Panc1 (cell line): ENCODE data around the gene HLCS. TPM values are rescaled to one million over a fixed set of nuclear protein-coding genes. Genes with fewer than 3 reads are reported as not detected.

Experiments
- ATAC-seq: fragments of 200-7000 bp; cut with Tn5 transposase; 2 replicates; pipeline ENCODE4 v1.9.1; 2020; ENCODE audit warnings: mild to moderate bottlenecking, moderate library complexity
- BruUV-seq: library from RNA; stranded (reverse); fragments of 400-500 nt; replicated peaks from 2 replicates; lab custom pipeline; 2021; lab: Mats Ljungman, UMichigan
- CTCF ChIA-PET: fragments of 300-600 bp; sonication (Branson Sonifier 250); formaldehyde crosslinking; loops from one replicate; lab custom pipeline; 2022; ENCODE audit warnings: antibody characterized with exemption; lab: Charles Lee
- POLR2A ChIA-PET: fragments of 300-600 bp; sonication (Branson Sonifier 250); formaldehyde crosslinking; loops from one replicate; lab custom pipeline; 2022; ENCODE audit warnings: antibody characterized with exemption; lab: Charles Lee
- DNase-seq: peaks from one replicate; pipeline ENCODE4 v3.0.0-alpha.2; 2010; ENCODE audit warnings: low read depth, low spot score
- H3K27ac ChIP-seq: 2 replicates; pipeline ENCODE4 v1.5.1; 2011; ENCODE audit warnings: mild to moderate bottlenecking, low read length, inconsistent platforms
- H3K27me3 ChIP-seq: fragments of 200-500 bp; sonication (Bioruptor generic); 2 replicates; pipeline ENCODE4 v1.6.0; 2014; ENCODE audit warnings: low read length, inconsistent platforms; ENCODE audit not compliant: control insufficient read depth, insufficient read depth
- H3K36me3 ChIP-seq: fragments of 200-500 bp; sonication (Bioruptor generic); 2 replicates; pipeline ENCODE4 v1.5.1; 2014; ENCODE audit warnings: inconsistent platforms, mild to moderate bottlenecking, low read length, moderate library complexity; ENCODE audit not compliant: control insufficient read depth, insufficient read depth
- H3K4me1 ChIP-seq: 2 replicates; pipeline ENCODE4 v1.5.1; 2011; ENCODE audit warnings: inconsistent platforms, mild to moderate bottlenecking, low read length, moderate library complexity; ENCODE audit not compliant: control insufficient read depth, insufficient read depth
- H3K4me3 ChIP-seq, 2 experiments: 2 replicates each; pipeline ENCODE4 v1.5.1; 2011 to 2012; ENCODE audit warnings: low read depth in 2 of 2, low read length in 2 of 2, mild to moderate bottlenecking in 2 of 2, inconsistent platforms in 1 of 2, moderate library complexity in 1 of 2
- H3K9me3 ChIP-seq: fragments of 200-500 bp; sonication (Bioruptor generic); 2 replicates; pipeline ENCODE4 v1.5.1; 2014; ENCODE audit warnings: low read depth, mild to moderate bottlenecking, inconsistent platforms, low read length, moderate library complexity; ENCODE audit not compliant: control insufficient read depth, insufficient read depth
- POLR2AphosphoS5 ChIP-seq: IDR thresholded peaks from 2 replicates; pipeline ENCODE4 v1.6.1; 2012; ENCODE audit warnings: mild to moderate bottlenecking, low read depth, low read length, moderate library complexity
- SIN3A ChIP-seq: IDR thresholded peaks from 2 replicates; pipeline ENCODE4 v1.6.1; 2012; ENCODE audit warnings: low read depth, mild to moderate bottlenecking, low read length, moderate library complexity, borderline replicate concordance; ENCODE audit not compliant: insufficient read depth
- TCF7L2 ChIP-seq: IDR thresholded peaks from 2 replicates; pipeline ENCODE4 v1.6.1; 2011; ENCODE audit warnings: mild to moderate bottlenecking, low read depth, low read length, inconsistent platforms
- in situ Hi-C: cut with HindIII; loops from 2 replicates; pipeline ENCODE4 v1.10.0; 2016; ENCODE audit warnings: low sequenced_read_pairs, low pct_unique_long_range_greater_than_20kb
- intact Hi-C: fragments of 100-400 bp; cut with micrococcal nuclease; formaldehyde crosslinking; loops from one replicate; pipeline ENCODE4 v1.10.0; 2022; ENCODE audit not compliant: unreplicated experiment
- total RNA-seq: library from RNA; stranded (reverse); gene quantifications from one replicate; pipeline ENCODE4 v1.2.1, GENCODE V29; 2021; ENCODE audit not compliant: unreplicated experiment
- TF ChIP-seq, protein P1 (sequence below): fragments of 450-650 bp; IDR thresholded peaks from 2 replicates; pipeline ENCODE4 v1.5.1; 2017; ENCODE audit warnings: mild to moderate bottlenecking
- TF ChIP-seq, protein P2 (sequence below), 2 experiments: IDR thresholded peaks; 2 replicates each; pipeline ENCODE4 v1.6.1; 2011 to 2012; ENCODE audit warnings: low read depth in 2 of 2, control low read depth in 1 of 2, low read length in 1 of 2, mild to moderate bottlenecking in 1 of 2, moderate library complexity in 1 of 2; ENCODE audit not compliant: insufficient read depth in 1 of 2

Gene HLCS
- total RNA-seq, 1 experiment from 2014 or later = 15.3 TPM

DNA sequence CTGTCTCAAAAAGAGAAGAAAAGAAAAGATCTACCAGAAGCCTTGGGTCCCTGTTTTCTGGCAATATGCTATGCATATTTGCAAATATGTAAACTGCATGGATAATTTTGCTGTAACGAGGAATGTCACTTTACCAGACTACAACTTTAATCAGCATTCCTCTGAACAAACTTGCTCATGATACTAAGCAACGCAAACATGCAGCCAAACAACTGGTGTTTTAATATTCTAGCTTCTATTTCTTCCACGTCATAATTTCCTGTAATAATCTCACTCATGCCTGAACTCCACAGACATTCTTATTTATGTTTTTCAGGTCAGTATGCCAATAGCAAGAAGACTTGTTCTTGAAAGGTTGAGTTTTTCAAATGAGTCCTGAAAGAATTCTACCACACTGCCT is 153.4 kb downstream of the HLCS start:
- ChIA-PET CTCF (no interaction called here), POLR2A (no interaction called here)
- BruUV-seq = no TSS peak
- H3K4me3 ChIP-seq = no peak overlapping the region
- H3K36me3 ChIP-seq = no peaks in the 10 kb centered on the region
- no peaks in the 10 kb centered on the region for H3K27me3 ChIP-seq
- no peaks in the 10 kb centered on the region for H3K4me1 ChIP-seq
- H3K9me3 ChIP-seq = no peaks in the 10 kb centered on the region
- ATAC-seq (no peak), DNase-seq (no peak)
- TF ChIP-seq, protein P1, sequence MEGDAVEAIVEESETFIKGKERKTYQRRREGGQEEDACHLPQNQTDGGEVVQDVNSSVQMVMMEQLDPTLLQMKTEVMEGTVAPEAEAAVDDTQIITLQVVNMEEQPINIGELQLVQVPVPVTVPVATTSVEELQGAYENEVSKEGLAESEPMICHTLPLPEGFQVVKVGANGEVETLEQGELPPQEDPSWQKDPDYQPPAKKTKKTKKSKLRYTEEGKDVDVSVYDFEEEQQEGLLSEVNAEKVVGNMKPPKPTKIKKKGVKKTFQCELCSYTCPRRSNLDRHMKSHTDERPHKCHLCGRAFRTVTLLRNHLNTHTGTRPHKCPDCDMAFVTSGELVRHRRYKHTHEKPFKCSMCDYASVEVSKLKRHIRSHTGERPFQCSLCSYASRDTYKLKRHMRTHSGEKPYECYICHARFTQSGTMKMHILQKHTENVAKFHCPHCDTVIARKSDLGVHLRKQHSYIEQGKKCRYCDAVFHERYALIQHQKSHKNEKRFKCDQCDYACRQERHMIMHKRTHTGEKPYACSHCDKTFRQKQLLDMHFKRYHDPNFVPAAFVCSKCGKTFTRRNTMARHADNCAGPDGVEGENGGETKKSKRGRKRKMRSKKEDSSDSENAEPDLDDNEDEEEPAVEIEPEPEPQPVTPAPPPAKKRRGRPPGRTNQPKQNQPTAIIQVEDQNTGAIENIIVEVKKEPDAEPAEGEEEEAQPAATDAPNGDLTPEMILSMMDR = no peak
- TF ChIP-seq, protein P2, sequence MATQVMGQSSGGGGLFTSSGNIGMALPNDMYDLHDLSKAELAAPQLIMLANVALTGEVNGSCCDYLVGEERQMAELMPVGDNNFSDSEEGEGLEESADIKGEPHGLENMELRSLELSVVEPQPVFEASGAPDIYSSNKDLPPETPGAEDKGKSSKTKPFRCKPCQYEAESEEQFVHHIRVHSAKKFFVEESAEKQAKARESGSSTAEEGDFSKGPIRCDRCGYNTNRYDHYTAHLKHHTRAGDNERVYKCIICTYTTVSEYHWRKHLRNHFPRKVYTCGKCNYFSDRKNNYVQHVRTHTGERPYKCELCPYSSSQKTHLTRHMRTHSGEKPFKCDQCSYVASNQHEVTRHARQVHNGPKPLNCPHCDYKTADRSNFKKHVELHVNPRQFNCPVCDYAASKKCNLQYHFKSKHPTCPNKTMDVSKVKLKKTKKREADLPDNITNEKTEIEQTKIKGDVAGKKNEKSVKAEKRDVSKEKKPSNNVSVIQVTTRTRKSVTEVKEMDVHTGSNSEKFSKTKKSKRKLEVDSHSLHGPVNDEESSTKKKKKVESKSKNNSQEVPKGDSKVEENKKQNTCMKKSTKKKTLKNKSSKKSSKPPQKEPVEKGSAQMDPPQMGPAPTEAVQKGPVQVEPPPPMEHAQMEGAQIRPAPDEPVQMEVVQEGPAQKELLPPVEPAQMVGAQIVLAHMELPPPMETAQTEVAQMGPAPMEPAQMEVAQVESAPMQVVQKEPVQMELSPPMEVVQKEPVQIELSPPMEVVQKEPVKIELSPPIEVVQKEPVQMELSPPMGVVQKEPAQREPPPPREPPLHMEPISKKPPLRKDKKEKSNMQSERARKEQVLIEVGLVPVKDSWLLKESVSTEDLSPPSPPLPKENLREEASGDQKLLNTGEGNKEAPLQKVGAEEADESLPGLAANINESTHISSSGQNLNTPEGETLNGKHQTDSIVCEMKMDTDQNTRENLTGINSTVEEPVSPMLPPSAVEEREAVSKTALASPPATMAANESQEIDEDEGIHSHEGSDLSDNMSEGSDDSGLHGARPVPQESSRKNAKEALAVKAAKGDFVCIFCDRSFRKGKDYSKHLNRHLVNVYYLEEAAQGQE (IDR thresholded peaks at IDR 0.05; ENCODE audit: insufficient read depth in 1 of 2, low read depth in 2 of 2, low read length in 1 of 2) = no peak
- TF ChIP-seq SIN3A (no peak), POLR2AphosphoS5 (no peak), TCF7L2 (no peak)
- no peak overlapping the region for H3K27ac ChIP-seq
- in situ Hi-C loops = no loop called here
- intact Hi-C loops = no loop called here

DNA sequence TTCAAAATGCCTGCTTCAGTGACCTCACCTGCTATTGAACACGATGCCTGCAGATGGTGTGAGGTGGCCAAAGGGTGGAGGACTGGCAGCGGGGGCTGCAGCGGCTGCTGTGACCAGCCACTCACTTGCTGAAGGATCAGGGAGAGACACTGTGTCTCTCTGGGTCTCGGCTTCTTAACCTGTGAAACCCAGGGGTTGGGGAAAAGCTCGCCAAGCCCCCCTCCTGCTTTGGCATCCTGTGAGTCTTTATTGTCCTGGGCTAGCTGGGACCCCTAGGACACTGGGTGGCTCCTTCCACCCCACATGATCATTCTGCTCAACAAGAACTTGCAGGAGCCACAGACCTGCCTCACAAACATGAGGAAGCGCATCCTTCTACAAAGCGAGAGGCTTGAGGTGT is 154.7 kb downstream of the HLCS start:
- Histone ChIP-seq H3K4me1 (no peaks in the 10 kb centered on the region), H3K4me3 (no peak overlapping the region), H3K27me3 (no peaks in the 10 kb centered on the region), H3K36me3 (no peaks in the 10 kb centered on the region), H3K9me3 (no peaks in the 10 kb centered on the region), H3K27ac (no peak overlapping the region)
- in situ Hi-C loops (no loop called here), intact Hi-C loops (no loop called here)
- no TSS peak for BruUV-seq
- ChIA-PET POLR2A (no interaction called here), CTCF (no interaction called here)
- TF ChIP-seq TCF7L2 = no peak
- no peak for TF ChIP-seq SIN3A
- TF ChIP-seq, protein P1 = no peak
- TF ChIP-seq, protein P2 (IDR thresholded peaks at IDR 0.05; ENCODE audit: insufficient read depth in 1 of 2, low read depth in 2 of 2, low read length in 1 of 2) = no peak
- no peak for TF ChIP-seq POLR2AphosphoS5
- DNase-seq = no peak
- no peak for ATAC-seq
